NCI-H2196 treated with DMSO at 0.1 percent for 48 hours (cell line): ENCODE results near the gene LETMD1.

Experiments used
- DNase-seq: peaks from one replicate; lab custom pipeline; 2025; ENCODE audit not compliant: unreplicated experiment; lab: John Stamatoyannopoulos, UW

The LETMD1 gene

GRCh38 chr12:51025338-51025835, 22.7 kb upstream of the LETMD1 start:
- no peak for DNase-seq

GRCh38 chr12:51025836-51026638, 22.1 kb upstream of the LETMD1 start, which contains the start of gene SLC11A2:
SLC11A2 (minus strand) TSS chr12:51026384; CDS start chr12:51010728, 15,656 bp downstream.
- DNase-seq, result peak; percentile 91

DNA sequence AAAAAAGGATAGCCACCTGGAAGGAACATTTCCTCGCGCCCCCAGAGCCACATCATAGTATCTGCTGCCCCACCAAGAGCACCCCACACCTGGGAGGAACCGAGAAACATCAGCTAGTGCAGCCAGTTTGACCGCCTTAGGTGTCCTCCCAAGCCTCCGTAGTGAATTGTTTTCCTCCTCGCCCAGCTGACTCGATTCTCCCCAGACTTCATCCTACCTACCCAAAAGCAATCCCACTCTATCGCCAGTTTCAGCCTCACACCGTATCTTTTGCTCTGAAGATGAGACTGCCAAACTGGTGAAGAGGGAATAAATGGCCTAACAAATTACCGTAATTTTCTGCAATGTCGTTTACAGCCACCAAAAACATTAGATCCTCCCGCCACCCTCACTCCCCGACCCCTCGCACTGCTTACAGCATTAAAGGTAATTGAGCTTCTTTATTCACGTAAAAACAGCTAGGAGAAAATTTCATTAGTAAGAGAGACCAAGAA, 20.7 kb upstream of the LETMD1 start:
- DNase-seq, result no peak

- DNase-seq, result peak; percentile 26
These were observed 19.9 kb upstream of the LETMD1 start for GRCh38 chr12:51028126-51028812.

DNA sequence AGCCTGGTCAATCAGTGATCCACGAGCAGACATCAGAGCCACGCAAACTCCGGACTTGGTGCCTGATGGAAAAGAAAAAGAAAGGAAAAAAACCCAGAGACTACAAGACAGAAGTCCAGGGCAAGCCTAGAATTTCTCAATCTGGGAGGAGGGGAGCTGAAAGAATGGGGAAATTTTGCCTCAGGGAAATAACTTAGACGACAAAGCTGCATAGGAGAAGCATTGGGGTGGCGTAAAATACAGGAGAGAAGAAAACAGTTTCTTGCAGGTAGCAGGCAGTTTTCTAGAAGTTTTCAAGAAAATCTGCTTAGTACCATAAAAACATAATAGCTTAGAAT, 19.3 kb upstream of the LETMD1 start:
- DNase-seq, result no peak

DNA sequence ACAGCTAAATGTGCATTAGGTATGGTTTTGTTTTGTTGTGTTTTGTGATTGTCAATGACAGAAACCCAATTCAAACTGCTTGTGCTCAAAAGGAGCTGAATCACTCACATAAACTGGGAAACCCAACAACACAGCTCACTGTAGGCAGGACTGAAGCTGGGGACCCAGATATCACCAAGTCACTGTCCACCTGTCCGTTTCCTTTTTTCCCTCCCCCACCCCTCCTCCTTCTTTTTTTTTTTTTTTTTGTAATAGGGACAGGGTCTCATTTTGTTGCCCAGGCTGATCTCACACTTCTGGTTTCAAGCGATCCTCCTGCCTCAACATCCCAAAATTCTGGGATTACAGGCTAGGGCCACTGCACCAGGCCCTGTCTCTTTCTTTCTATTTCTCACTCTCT, 15.1 kb upstream of the LETMD1 start:
- no peak for DNase-seq

DNA sequence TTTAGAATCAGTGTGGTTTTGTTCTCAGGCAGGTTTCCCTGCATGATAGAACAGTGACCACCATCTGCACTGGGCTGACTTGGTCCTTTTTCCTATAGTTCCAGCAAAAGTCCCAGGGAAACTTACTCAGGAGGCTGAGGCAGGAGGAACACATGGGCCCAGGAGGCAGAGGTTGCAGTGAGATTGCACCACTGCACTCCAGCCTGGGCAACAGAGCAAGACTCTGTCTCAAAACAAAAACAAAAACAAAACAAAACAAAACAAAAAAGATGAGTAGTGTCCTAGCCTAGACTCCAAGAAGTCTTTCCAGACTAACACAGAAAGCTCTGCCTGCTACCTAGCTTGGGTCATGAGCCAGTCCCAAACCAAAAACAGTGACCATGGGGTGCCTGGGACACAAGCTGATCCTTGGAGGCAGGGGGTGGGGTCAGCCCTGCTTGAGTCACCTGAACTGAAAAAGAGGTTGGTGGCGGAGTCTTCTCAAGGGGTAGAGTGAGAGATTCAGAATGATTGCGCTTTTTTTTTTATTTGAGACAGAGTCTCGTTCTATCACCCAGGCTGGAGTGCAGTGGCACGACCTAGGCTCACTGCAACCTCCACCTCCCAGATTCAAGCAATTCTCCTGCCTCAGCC, 14.6 kb upstream of the LETMD1 start:
- no peak for DNase-seq

GRCh38 chr12:51036279-51036678, 11.8 kb upstream of the LETMD1 start:
- DNase-seq, result no peak

DNA sequence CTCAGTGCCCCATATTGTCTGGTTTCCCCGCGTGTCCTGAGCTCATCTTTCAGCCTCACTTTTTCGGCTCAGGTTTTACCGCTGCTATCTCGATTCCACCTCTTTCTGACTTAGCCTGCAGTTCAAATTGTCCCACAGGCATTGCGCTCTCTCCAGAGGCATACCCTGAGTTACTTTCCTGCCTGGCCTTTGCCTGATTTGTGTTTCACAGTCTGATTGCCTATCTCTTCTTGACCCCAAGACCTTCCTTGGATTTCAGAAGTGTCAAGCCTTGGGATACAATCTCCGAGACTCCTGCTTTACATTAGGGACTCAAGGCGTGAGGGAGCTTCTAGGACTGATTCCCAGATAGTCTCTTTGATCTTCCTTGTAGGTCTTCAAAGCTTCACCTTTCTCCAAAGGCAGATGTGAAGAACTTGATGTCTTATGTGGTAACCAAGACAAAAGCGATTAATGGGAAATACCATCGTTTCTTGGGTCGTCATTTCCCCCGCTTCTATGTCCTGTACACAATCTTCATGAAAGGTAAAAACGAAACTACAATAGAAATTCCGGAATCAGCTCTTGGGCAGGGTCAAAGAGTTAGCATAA, 629 bp downstream of the LETMD1 start:
- no peak for DNase-seq

- DNase-seq, result no peak
These were observed 1.4 kb downstream of the LETMD1 start for GRCh38 chr12:51049525-51049924.

DNA sequence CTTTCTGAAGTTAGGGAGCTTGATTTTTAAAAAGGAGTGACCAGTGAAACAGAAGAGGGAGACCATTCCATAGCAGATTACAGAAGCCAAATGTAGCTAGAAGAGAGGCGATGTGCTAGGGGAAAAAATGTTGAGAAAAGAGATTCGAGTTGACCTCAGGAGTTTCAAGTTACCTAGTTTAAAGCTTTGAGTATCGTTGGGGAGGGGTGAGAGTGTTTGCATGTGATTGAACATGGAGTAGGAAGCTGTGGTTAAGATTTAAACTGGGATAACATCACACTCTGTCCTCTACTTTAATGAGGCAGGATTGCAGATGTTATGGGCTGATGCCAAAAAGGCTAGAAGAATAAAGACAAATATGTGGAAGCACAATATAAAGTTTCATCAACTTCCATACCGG, 3.7 kb downstream of the LETMD1 start:
- peak; percentile 21 for DNase-seq

GRCh38 chr12:51055060-51055459, 6.9 kb downstream of the LETMD1 start:
- no peak for DNase-seq

DNA sequence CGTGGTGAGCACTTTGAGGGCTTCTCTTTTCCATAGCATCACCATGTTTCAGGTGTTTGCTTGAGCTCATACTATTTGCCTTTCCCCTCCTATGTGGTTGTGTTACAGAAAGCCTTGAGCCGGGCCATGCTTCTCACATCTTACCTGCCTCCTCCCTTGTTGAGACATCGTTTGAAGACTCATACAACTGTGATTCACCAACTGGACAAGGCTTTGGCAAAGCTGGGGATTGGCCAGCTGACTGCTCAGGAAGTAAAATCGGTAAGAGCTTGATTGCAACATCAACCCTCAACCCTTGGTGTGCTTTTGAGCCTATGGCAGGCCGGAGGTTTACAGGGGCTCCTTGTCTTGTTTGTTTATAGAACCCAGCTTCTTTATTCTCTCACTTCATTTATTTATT, 8.1 kb downstream of the LETMD1 start:
- no peak for DNase-seq

- no peak for DNase-seq
These were observed 11.0 kb downstream of the LETMD1 start for GRCh38 chr12:51059086-51059485.

GRCh38 chr12:51062631-51063397, 14.7 kb downstream of the LETMD1 start:
- DNase-seq, result no peak

DNA sequence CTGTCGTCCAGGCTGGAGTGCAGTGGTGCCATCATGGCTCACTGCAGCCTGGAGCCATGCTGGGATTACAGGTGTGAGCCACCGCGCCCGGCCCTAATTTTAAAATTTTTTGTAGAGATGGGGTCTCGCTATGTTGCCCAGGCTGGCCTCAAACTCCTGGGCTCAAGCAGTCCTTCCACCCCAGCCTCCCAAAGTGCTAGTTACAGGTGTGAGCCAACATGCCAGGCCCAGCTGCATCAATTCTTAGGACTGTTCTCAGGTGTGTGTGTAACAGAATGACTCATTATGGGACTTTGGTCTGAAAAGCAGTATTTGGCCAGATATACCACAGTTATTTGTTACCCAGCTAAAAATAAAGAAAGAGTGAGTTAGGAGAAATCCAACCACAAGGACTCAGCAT, 17.4 kb downstream of the LETMD1 start:
- no peak for DNase-seq

DNA sequence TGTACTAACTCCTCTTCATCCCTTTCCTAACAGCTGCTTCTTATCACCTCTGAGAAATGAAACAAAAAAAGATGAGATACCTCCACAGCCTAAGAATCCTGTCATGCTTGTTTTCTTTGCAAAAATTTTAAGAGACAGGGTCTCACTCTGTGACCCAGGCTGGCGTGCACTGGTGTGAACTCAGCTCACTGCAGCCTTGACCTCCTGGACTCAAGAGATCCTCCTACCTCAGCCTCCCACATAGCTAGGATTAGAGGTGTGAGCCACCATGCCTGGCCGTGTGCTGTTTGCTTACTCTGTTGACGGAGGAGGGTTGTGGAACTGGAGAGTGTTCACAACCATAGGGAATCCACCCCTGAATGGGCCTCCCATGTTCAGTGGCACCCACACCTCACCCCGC, 19.1 kb downstream of the LETMD1 start:
- DNase-seq, result no peak

DNA sequence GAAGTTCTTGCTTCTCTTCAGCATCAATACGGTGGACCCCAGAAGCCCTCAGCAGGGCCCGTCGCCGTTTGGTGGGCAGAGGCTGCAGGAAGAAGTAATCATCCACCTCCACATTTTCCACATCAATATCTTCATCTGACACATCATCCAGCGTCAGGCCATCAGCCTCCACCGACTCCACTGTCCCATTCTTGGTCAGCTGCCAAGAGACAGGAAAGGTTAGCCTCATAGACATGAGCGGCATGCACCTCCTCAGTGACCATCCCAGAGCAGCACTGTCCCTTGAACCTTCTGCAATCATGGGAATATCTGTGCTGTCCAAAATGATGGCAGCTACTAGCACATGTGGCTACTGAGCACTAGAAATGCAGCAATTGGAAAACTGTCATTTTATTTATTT, 19.6 kb downstream of the LETMD1 start:
- DNase-seq, result no peak

DNA sequence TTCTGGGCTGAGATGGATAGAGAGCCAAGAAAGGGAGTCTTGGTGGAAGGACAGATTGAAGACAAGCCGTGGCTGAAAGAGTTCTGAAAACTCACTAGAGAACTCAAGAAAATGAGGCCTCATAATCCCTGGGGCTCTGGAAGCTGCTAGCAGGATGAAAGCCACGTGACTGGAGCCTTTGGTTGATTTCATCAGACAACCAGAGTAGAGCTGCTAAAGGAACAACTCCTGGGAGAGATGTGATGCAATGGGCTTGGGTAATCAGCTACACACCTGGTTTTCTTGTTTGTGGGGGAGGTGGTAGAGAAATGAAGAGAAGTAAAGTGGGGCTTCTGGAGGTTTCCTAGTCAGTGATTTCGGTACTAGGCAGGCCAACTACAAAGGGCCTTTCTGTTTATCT, 21.9 kb downstream of the LETMD1 start:
- no peak for DNase-seq

DNA sequence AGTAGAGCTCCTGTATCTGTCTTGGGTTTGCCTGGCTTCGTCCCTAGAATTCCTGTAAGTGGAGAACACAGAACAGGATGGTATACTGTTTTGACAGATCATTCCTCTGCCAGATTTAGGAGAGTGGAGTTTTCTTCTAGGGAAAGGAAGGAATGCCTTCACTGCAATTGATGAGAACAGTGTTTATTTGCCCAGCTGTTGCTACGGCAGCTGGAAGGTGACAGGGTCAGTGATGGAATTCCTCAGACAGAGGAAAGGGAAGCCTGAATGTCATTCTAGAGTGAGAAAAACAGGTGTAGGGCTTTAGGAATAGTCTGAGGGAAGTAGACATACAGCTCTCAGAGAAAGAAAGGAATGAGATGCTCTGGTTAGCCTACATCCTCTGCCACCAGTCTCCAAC, 23.5 kb downstream of the LETMD1 start:
- no peak for DNase-seq

GRCh38 chr12:51075390-51075789, 27.3 kb downstream of the LETMD1 start:
- DNase-seq, result no peak
